IMR-90 (cell line): Measurements from ENCODE around the gene DNAH6. TPM values are rescaled to one million over a fixed set of nuclear protein-coding genes. Genes with fewer than 3 reads are reported as not detected.

Source experiments
- ATAC-seq: fragments of 200-7000 bp; cut with Tn5 transposase; 2 replicates; pipeline ENCODE4 v1.9.1; 2020; ENCODE audit warnings: low read depth, mild to moderate bottlenecking, moderate library complexity
- BruUV-seq: library from RNA; stranded (reverse); fragments of 400-500 nt; replicated peaks from 2 replicates; lab custom pipeline; 2021; lab: Mats Ljungman, UMichigan
- CTCF ChIA-PET: fragments of 300-600 bp; formaldehyde crosslinking; extraction: SDS; loops from one replicate; lab custom pipeline; 2021; ENCODE audit warnings: antibody characterized with exemption; lab: Yijun Ruan, JAX
- POLR2A ChIA-PET: fragments of 300-600 bp; sonication (Branson Sonifier 250); formaldehyde crosslinking; loops from one replicate; lab custom pipeline; 2022; ENCODE audit warnings: antibody characterized with exemption; ENCODE audit not compliant: unreplicated experiment; lab: Charles Lee
- DNase-seq: peaks from one replicate; pipeline ENCODE4 v3.0.0; 2013
- H2AFZ ChIP-seq: replicated peaks from 2 replicates; pipeline ENCODE3; 2013; ENCODE audit warnings: low read length, mild to moderate bottlenecking; ENCODE audit not compliant: poor library complexity
- H2AK5ac ChIP-seq: 2 replicates; pipeline ENCODE4 v1.6.1; 2013; ENCODE audit warnings: low read depth, low read length, inconsistent platforms
- H2AK9ac ChIP-seq: replicated peaks from 2 replicates; pipeline ENCODE3; 2013; ENCODE audit warnings: mild to moderate bottlenecking, low read depth, low read length, moderate library complexity; ENCODE audit not compliant: poor library complexity
- H2BK120ac ChIP-seq: 2 replicates; pipeline ENCODE4 v1.6.1; 2013; ENCODE audit warnings: low read depth, low read length, inconsistent platforms
- H2BK15ac ChIP-seq: 3 replicates; pipeline ENCODE4 v1.6.1; 2013; ENCODE audit warnings: low read depth, low read length, inconsistent platforms
- H2BK20ac ChIP-seq: 2 replicates; pipeline ENCODE4 v1.6.1; 2013; ENCODE audit warnings: low read depth, mild to moderate bottlenecking, inconsistent platforms, low read length, moderate library complexity
- H2BK5ac ChIP-seq: 2 replicates; pipeline ENCODE4 v1.6.1; 2013; ENCODE audit warnings: mild to moderate bottlenecking, low read depth, low read length, inconsistent platforms; ENCODE audit not compliant: poor library complexity, severe bottlenecking
- H3K14ac ChIP-seq: replicated peaks from 2 replicates; pipeline ENCODE4 v1.6.1; 2013; ENCODE audit warnings: low read depth, low read length, inconsistent platforms
- H3K18ac ChIP-seq: 2 replicates; pipeline ENCODE4 v1.6.1; 2013; ENCODE audit warnings: low read depth, low read length, control low read depth
- H3K23ac ChIP-seq: 2 replicates; pipeline ENCODE4 v1.6.1; 2013; ENCODE audit warnings: low read depth, low read length, inconsistent platforms
- H3K27ac ChIP-seq: 2 replicates; pipeline ENCODE4 v1.5.1; 2013; ENCODE audit warnings: mild to moderate bottlenecking, control low read depth, low read length; ENCODE audit not compliant: insufficient read depth
- H3K27me3 ChIP-seq: 2 replicates; pipeline ENCODE4 v1.6.1; 2013; ENCODE audit warnings: low read length; ENCODE audit not compliant: control insufficient read depth, insufficient read depth
- H3K36me3 ChIP-seq: 2 replicates; pipeline ENCODE4 v1.6.1; 2013; ENCODE audit warnings: low read length, mixed read lengths; ENCODE audit not compliant: control insufficient read depth, insufficient read depth
- H3K4ac ChIP-seq: 2 replicates; pipeline ENCODE4 v1.6.1; 2013; ENCODE audit warnings: low read depth, low read length, inconsistent platforms
- H3K4me1 ChIP-seq: 2 replicates; pipeline ENCODE4 v1.6.1; 2013; ENCODE audit warnings: low read length, mixed read lengths; ENCODE audit not compliant: control insufficient read depth, insufficient read depth
- H3K4me2 ChIP-seq: 2 replicates; pipeline ENCODE4 v1.6.1; 2013; ENCODE audit warnings: low read depth, mild to moderate bottlenecking, control low read depth, low read length, moderate library complexity
- H3K4me3 ChIP-seq: 2 replicates; pipeline ENCODE4 v1.5.1; 2013; ENCODE audit warnings: low read depth, mild to moderate bottlenecking, control low read depth, low read length, moderate library complexity; ENCODE audit not compliant: insufficient read depth
- H3K56ac ChIP-seq: 2 replicates; pipeline ENCODE4 v1.6.1; 2013; ENCODE audit warnings: low read length, inconsistent platforms; ENCODE audit not compliant: insufficient read depth; ENCODE audit errors: extremely low read depth
- H3K79me1 ChIP-seq, 2 experiments: 2 replicates each; pipeline ENCODE4 v1.6.1; 2013; ENCODE audit warnings: low read length in 2 of 2, inconsistent platforms in 1 of 2, low read depth in 1 of 2
- H3K9ac ChIP-seq: 2 replicates; pipeline ENCODE4 v1.6.1; 2013; ENCODE audit warnings: low read depth, low read length, control low read depth
- H3K9me1 ChIP-seq: 2 replicates; pipeline ENCODE4 v1.6.1; 2013; ENCODE audit warnings: low read length, inconsistent platforms; ENCODE audit not compliant: insufficient read depth
- H3K9me3 ChIP-seq: 2 replicates; pipeline ENCODE4 v1.6.1; 2013; ENCODE audit warnings: low read length; ENCODE audit not compliant: control insufficient read depth, insufficient read depth
- H4K20me1 ChIP-seq: 2 replicates; pipeline ENCODE4 v1.6.1; 2013; ENCODE audit warnings: low read length, inconsistent platforms; ENCODE audit not compliant: insufficient read depth
- H4K5ac ChIP-seq: 2 replicates; pipeline ENCODE4 v1.6.1; 2013; ENCODE audit warnings: mild to moderate bottlenecking, low read depth, low read length, control low read depth
- H4K8ac ChIP-seq, 2 experiments: 2 replicates each; pipeline ENCODE4 v1.6.1; 2013; ENCODE audit warnings: low read depth in 2 of 2, low read length in 2 of 2, control low read depth in 1 of 2, inconsistent platforms in 1 of 2
- H4K91ac ChIP-seq: 2 replicates; pipeline ENCODE4 v1.6.1; 2013; ENCODE audit warnings: low read depth, low read length, inconsistent platforms; ENCODE audit not compliant: insufficient read depth
- CHD1 ChIP-seq: IDR thresholded peaks from 2 replicates; pipeline ENCODE4 v1.6.1; 2012; ENCODE audit warnings: low read depth, low read length, improper control_type of control experiment
- CTCF ChIP-seq: conservative IDR thresholded peaks from 2 replicates; pipeline ENCODE4 v1.5.1; 2012; ENCODE audit warnings: mild to moderate bottlenecking, low read depth, low read length, improper control_type of control experiment
- ELK1 ChIP-seq: fragments of 150-350 bp; IDR thresholded peaks from 2 replicates; pipeline ENCODE4 v1.6.1; 2016; ENCODE audit warnings: low read depth, mild to moderate bottlenecking, low read length, moderate library complexity, borderline replicate concordance
- MAFK ChIP-seq: IDR thresholded peaks from 2 replicates; pipeline ENCODE4 v1.6.1; 2012; ENCODE audit warnings: low read depth, low read length, improper control_type of control experiment
- MAZ ChIP-seq: IDR thresholded peaks from 2 replicates; pipeline ENCODE4 v1.6.1; 2012; ENCODE audit warnings: low read depth, mild to moderate bottlenecking, low read length, improper control_type of control experiment, moderate library complexity, borderline replicate concordance
- MXI1 ChIP-seq: IDR thresholded peaks from 2 replicates; pipeline ENCODE4 v1.6.1; 2012; ENCODE audit warnings: low read depth, mild to moderate bottlenecking, low read length, moderate library complexity, borderline replicate concordance
- NFE2L2 ChIP-seq: fragments of 150-350 bp; IDR thresholded peaks from 2 replicates; pipeline ENCODE4 v1.6.1; 2016; ENCODE audit warnings: low read depth, mild to moderate bottlenecking, low read length
- POLR2A ChIP-seq: IDR thresholded peaks from 2 replicates; pipeline ENCODE4 v1.6.1; 2012; ENCODE audit warnings: mild to moderate bottlenecking, low read depth, low read length
- RAD21 ChIP-seq: IDR thresholded peaks from 2 replicates; pipeline ENCODE4 v1.6.1; 2012; ENCODE audit warnings: low read length, improper control_type of control experiment
- RCOR1 ChIP-seq: IDR thresholded peaks from 2 replicates; pipeline ENCODE4 v1.6.1; 2012; ENCODE audit warnings: mild to moderate bottlenecking, low read length, improper control_type of control experiment; ENCODE audit not compliant: insufficient replicate concordance
- SMC3 ChIP-seq: fragments of 150-350 bp; IDR thresholded peaks from 2 replicates; pipeline ENCODE4 v1.6.1; 2016; ENCODE audit warnings: low read depth, mild to moderate bottlenecking, antibody characterized with exemption, low read length, moderate library complexity
- WGBS, 2 experiments: methylation state at CpG; one replicate each; pipeline versions ENCODE4 v1.1.5 to v1.1.7; 2013; ENCODE audit warnings: missing lambda C conversion rate in 2 of 2; ENCODE audit not compliant: insufficient read length in 1 of 2; ENCODE audit errors: extremely low coverage in 2 of 2; 5-methylcytosine and 5-hydroxymethylcytosine counted together
- dilution Hi-C: fragments of 300-500 bp; cut with HindIII; formaldehyde crosslinking; loops from one replicate; pipeline ENCODE4 v1.14.3; 2018; ENCODE audit warnings: low sequenced_read_pairs; ENCODE audit not compliant: unreplicated experiment
- in situ Hi-C: fragments of 300-500 bp; cut with MboI; formaldehyde crosslinking; loops from 3 replicates; pipeline ENCODE4 v1.14.3; 2019; ENCODE audit warnings: low sequenced_read_pairs, inconsistent platforms, mixed read lengths
- intact Hi-C: fragments of 100-400 bp; cut with micrococcal nuclease; formaldehyde crosslinking; loops from 2 replicates; pipeline ENCODE4 v1.10.0; 2022
- polyA plus RNA-seq, 3 experiments: library from polyadenylated mRNA; depleted of rRNA; stranded (reverse); fragments of >200 nt; gene quantifications; 2 replicates each; pipeline ENCODE4 v1.2.3, GENCODE V29; 2012; ENCODE audit warnings: low replicate concordance in 1 of 3
- total RNA-seq: library from RNA; depleted of rRNA; stranded (reverse); fragments of >200 nt; gene quantifications from 2 replicates; pipeline ENCODE4 v1.2.3, GENCODE V29; 2012

Gene DNAH6
- total and polyA plus RNA-seq, 2 of the 4 experiments (the other 2 are of a cell fraction), result under 0.01 to 0.07 TPM

- no peak for TF ChIP-seq CTCF
- no peak for TF ChIP-seq NFE2L2
- no peak for TF ChIP-seq SMC3
Measured at GRCh38 chr2:84516234-84516986, at the start of gene DNAH6 (continued).

GRCh38 chr2:84467389-84467788 is 48.9 kb upstream of the DNAH6 start:
- Histone ChIP-seq H4K20me1 (no peaks in the 10 kb centered on the region), H2AFZ (no peak overlapping the region), H3K4me3 (no peak overlapping the region), H3K9ac (no peak overlapping the region), H3K4ac (no peak overlapping the region), H2BK120ac (no peak overlapping the region), H4K91ac (no peak overlapping the region), H2BK20ac (no peak overlapping the region), H3K9me1 (no peaks in the 10 kb centered on the region), H2BK5ac (no peak overlapping the region), H3K9me3 (peaks cover 7% of the 10 kb centered on the region), H3K27me3 (no peaks in the 10 kb centered on the region), H2AK5ac (no peak overlapping the region), H3K4me2 (no peak overlapping the region), H2BK15ac (no peak overlapping the region), H3K27ac (no peak overlapping the region), H3K79me1 (no peaks in the 10 kb centered on the region), H4K5ac (no peak overlapping the region), H2AK9ac (no peak overlapping the region), H3K14ac (no peak overlapping the region), H3K18ac (no peak overlapping the region), H4K8ac (no peak overlapping the region), H3K56ac (no peak overlapping the region), H3K23ac (no peak overlapping the region), H3K4me1 (no peaks in the 10 kb centered on the region), H3K36me3 (no peaks in the 10 kb centered on the region)
- dilution Hi-C loops (no loop called here), intact Hi-C loops (no loop called here), in situ Hi-C loops (no loop called here)
- BruUV-seq, result no TSS peak
- WGBS, 2 experiments, result no CpG with 5 or more reads among the region's 1 CpG
- DNase-seq (no peak), ATAC-seq (no peak)
- CTCF ChIA-PET, result no interaction called here
- POLR2A ChIA-PET, result no interaction called here
- TF ChIP-seq MXI1 (no peak), CTCF (no peak), SMC3 (no peak), RAD21 (no peak), POLR2A (no peak), RCOR1 (no peak), ELK1 (no peak), MAZ (no peak), CHD1 (no peak), NFE2L2 (no peak), MAFK (no peak)
